Parathyroid adenoma (tissue), 2 donors: Measurements from ENCODE around the gene ADAM23.

Source experiments
- H2AFZ ChIP-seq: fragments of 300-600 bp; sonication (generic); one replicate; pipeline ENCODE4 v1.7.0; 2017; ENCODE audit warnings: antibody characterized with exemption, mild to moderate bottlenecking
- H3K27ac ChIP-seq: fragments of 300-600 bp; sonication (generic); one replicate; pipeline ENCODE4 v1.7.0; 2017
- H3K27me3 ChIP-seq: fragments of 300-600 bp; sonication (generic); one replicate; pipeline ENCODE4 v1.7.0; 2017; ENCODE audit warnings: low read length; ENCODE audit not compliant: control insufficient read depth, insufficient read depth
- H3K36me3 ChIP-seq: fragments of 300-600 bp; sonication (generic); one replicate; pipeline ENCODE4 v1.7.0; 2017; ENCODE audit warnings: low read length; ENCODE audit not compliant: control insufficient read depth, insufficient read depth
- H3K4me1 ChIP-seq: fragments of 300-600 bp; sonication (generic); one replicate; pipeline ENCODE4 v1.7.0; 2017; ENCODE audit warnings: control low read depth
- H3K4me2 ChIP-seq: fragments of 300-600 bp; sonication (generic); one replicate; pipeline ENCODE4 v1.7.0; 2017; ENCODE audit warnings: low read length
- H3K4me3 ChIP-seq: fragments of 300-600 bp; sonication (generic); one replicate; pipeline ENCODE4 v1.7.0; 2017; ENCODE audit warnings: low read depth, low read length
- H3K79me2 ChIP-seq: fragments of 300-600 bp; sonication (generic); one replicate; pipeline ENCODE4 v1.7.0; 2017; ENCODE audit warnings: control low read depth
- H3K9ac ChIP-seq: fragments of 300-600 bp; sonication (generic); one replicate; pipeline ENCODE4 v1.7.0; 2017; ENCODE audit warnings: mild to moderate bottlenecking
- H3K9me3 ChIP-seq: fragments of 300-600 bp; sonication (generic); one replicate; pipeline ENCODE4 v1.7.0; 2017; ENCODE audit warnings: low read length; ENCODE audit not compliant: control insufficient read depth
- CTCF ChIP-seq: fragments of 300-600 bp; sonication (generic); IDR thresholded peaks from one replicate; pipeline ENCODE4 v1.7.0; 2017; ENCODE audit warnings: antibody characterized with exemption, mild to moderate bottlenecking
- donor health status: primary hyperparathyroidism.

Gene ADAM23

GRCh38 chr2:206432193-206433082 lies 10.9 kb upstream of the ADAM23 start:
- Histone ChIP-seq H3K4me3 (no peak overlapping the region), H3K79me2 (no peaks in the 10 kb centered on the region), H3K36me3 (no peaks in the 10 kb centered on the region), H3K4me2 (peak overlapping the region; percentile 48), H3K9ac (no peak overlapping the region), H3K27ac (no peak overlapping the region), H3K27me3 (no peaks in the 10 kb centered on the region), H2AFZ (no peak overlapping the region), H3K4me1 (peaks cover 14% of the 10 kb centered on the region), H3K9me3 (no peaks in the 10 kb centered on the region)
- TF ChIP-seq CTCF: no peak

GRCh38 chr2:206433190-206433589 lies 10.1 kb upstream of the ADAM23 start:
- Histone ChIP-seq H3K27me3 (no peaks in the 10 kb centered on the region), H3K4me2 (no peak overlapping the region), H3K4me3 (no peak overlapping the region), H3K9me3 (no peaks in the 10 kb centered on the region), H3K36me3 (no peaks in the 10 kb centered on the region), H3K9ac (no peak overlapping the region), H3K79me2 (no peaks in the 10 kb centered on the region), H3K4me1 (peaks cover 14% of the 10 kb centered on the region), H2AFZ (no peak overlapping the region), H3K27ac (no peak overlapping the region)
- no peak for TF ChIP-seq CTCF

- no peaks in the 10 kb centered on the region for H3K36me3 ChIP-seq
- no peak overlapping the region for H2AFZ ChIP-seq
- H3K4me3 ChIP-seq: no peak overlapping the region
- no peak overlapping the region for H3K27ac ChIP-seq
- H3K9me3 ChIP-seq: no peaks in the 10 kb centered on the region
- no peaks in the 10 kb centered on the region for H3K79me2 ChIP-seq
- no peak overlapping the region for H3K9ac ChIP-seq
- no peak for TF ChIP-seq CTCF
- no peaks in the 10 kb centered on the region for H3K27me3 ChIP-seq
- H3K4me1 ChIP-seq: peaks cover 14% of the 10 kb centered on the region
- no peak overlapping the region for H3K4me2 ChIP-seq
These were observed 9.6 kb upstream of the ADAM23 start for GRCh38 chr2:206433686-206434085.

GRCh38 chr2:206435742-206436141 lies 7.6 kb upstream of the ADAM23 start:
- Histone ChIP-seq H3K4me2 (peak overlapping the region; percentile 20), H3K79me2 (no peaks in the 10 kb centered on the region), H3K27ac (peak overlapping the region; percentile 57), H3K9ac (no peak overlapping the region), H3K4me3 (peak overlapping the region; percentile 7), H3K27me3 (no peaks in the 10 kb centered on the region), H2AFZ (peak overlapping the region; percentile 21), H3K36me3 (no peaks in the 10 kb centered on the region), H3K4me1 (peaks cover 17% of the 10 kb centered on the region), H3K9me3 (no peaks in the 10 kb centered on the region)
- no peak for TF ChIP-seq CTCF
